ENCODE results near the gene SLC2A13. TPM values are rescaled to one million over a fixed set of nuclear protein-coding genes. Genes with fewer than 3 reads are reported as not detected.

The SLC2A13 gene
- total RNA-seq, 4 donors from 2014 or later: 9.1 to 63.4 (median 33.1) TPM

DNA sequence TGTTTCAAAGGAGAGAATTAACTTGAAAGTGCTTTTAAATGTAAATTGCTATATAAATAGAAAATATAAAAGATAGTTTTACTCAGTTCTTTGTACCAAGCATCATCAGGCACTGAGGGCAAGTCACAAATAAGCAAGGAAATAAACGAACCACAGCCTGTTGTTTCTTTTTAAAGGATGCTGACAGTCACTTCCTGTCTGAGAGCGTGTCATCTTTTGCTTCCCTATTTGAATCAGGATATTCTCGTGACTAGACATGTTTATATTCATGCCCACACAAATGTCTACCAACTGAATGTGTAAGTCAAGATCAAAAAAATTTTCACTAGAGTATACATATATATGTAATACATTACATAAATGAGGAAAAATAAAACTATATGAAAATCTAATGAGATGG lies 31.4 kb upstream of the SLC2A13 start:
- H3K9me3 ChIP-seq: no peaks in the 10 kb centered on the region
- no peak overlapping the region for H3K27ac ChIP-seq
- no peaks in the 10 kb centered on the region for H3K36me3 ChIP-seq
- H3K4me1 ChIP-seq: no peaks in the 10 kb centered on the region
- TF ChIP-seq, protein P1, sequence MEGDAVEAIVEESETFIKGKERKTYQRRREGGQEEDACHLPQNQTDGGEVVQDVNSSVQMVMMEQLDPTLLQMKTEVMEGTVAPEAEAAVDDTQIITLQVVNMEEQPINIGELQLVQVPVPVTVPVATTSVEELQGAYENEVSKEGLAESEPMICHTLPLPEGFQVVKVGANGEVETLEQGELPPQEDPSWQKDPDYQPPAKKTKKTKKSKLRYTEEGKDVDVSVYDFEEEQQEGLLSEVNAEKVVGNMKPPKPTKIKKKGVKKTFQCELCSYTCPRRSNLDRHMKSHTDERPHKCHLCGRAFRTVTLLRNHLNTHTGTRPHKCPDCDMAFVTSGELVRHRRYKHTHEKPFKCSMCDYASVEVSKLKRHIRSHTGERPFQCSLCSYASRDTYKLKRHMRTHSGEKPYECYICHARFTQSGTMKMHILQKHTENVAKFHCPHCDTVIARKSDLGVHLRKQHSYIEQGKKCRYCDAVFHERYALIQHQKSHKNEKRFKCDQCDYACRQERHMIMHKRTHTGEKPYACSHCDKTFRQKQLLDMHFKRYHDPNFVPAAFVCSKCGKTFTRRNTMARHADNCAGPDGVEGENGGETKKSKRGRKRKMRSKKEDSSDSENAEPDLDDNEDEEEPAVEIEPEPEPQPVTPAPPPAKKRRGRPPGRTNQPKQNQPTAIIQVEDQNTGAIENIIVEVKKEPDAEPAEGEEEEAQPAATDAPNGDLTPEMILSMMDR (IDR thresholded peaks at IDR 0.05): no peak
- TF ChIP-seq POLR2A (IDR thresholded peaks at IDR 0.05): no peak
- no peak overlapping the region for H3K4me3 ChIP-seq
- no peaks in the 10 kb centered on the region for H3K27me3 ChIP-seq
- no peak for DNase-seq

DNA sequence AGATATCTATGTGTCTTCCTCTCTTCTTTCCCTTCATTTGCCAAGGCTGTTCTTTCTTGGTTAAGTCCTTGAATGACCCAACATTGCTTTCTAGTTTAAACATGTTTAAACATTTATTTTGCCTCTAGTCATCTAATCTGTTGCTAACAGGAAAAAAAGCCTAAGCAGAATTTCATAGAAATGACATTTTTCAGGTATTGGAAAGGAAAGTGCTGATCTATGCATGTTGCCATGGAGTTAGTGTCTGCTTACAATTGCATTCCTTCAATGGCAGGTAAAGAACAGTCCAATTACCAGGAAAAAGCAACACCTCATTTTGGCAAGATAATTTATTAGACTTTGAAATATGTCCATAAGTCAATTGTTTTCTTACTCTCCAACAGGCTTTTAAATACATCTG lies 21.5 kb upstream of the SLC2A13 start:
- Histone ChIP-seq H3K9me3 (no peaks in the 10 kb centered on the region), H3K4me3 (no peak overlapping the region), H3K36me3 (no peaks in the 10 kb centered on the region), H3K27ac (no peak overlapping the region), H3K4me1 (no peaks in the 10 kb centered on the region), H3K27me3 (no peaks in the 10 kb centered on the region)
- TF ChIP-seq POLR2A (IDR thresholded peaks at IDR 0.05): no peak
- TF ChIP-seq, protein P1 (IDR thresholded peaks at IDR 0.05): no peak
- no peak for DNase-seq

DNA sequence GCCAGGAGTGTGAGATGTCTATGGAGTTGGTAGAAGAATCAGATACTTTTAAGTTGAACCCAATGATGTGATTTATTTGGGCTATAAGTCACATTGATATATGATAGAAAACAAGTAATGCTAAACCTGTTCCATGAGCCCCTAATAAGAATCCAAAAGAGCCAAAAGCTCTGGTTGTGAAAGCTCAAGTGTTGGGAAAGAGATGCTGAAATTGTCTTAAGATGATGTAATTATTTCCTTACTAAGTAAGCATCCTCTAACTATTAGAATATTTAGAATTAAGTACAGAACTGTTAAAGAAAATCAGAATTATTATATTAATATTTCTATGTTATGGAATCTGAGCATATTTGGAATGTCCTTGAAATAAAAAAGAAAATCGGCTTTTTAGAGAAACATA lies 17.6 kb upstream of the SLC2A13 start:
- Histone ChIP-seq H3K36me3 (no peaks in the 10 kb centered on the region), H3K27ac (no peak overlapping the region), H3K4me3 (no peak overlapping the region), H3K4me1 (no peaks in the 10 kb centered on the region), H3K27me3 (no peaks in the 10 kb centered on the region), H3K9me3 (no peaks in the 10 kb centered on the region)
- no peak for DNase-seq
- TF ChIP-seq, protein P1 (IDR thresholded peaks at IDR 0.05): no peak
- TF ChIP-seq POLR2A (IDR thresholded peaks at IDR 0.05): no peak

DNA sequence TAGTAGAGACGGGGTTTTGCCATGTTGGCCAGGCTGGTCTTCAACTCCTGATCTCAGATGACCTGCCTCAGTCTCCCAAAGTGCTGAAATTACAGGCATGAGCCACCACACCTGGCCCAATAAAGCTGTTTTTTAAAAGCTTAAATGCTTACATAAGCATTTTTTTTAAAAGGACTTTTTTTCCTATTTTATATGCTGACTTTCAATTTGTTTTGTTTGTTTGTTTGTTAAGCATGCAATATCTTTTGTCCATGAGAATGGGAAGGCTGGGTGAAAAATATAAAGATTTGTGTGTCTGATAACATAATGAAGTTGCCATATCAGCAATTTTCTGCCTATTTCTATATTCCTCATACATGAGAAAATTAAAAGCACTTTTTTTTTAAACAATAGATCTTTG lies 17.0 kb upstream of the SLC2A13 start:
- TF ChIP-seq, protein P1 (IDR thresholded peaks at IDR 0.05): no peak
- no peak for TF ChIP-seq POLR2A (IDR thresholded peaks at IDR 0.05)
- H3K27me3 ChIP-seq: no peaks in the 10 kb centered on the region

DNA sequence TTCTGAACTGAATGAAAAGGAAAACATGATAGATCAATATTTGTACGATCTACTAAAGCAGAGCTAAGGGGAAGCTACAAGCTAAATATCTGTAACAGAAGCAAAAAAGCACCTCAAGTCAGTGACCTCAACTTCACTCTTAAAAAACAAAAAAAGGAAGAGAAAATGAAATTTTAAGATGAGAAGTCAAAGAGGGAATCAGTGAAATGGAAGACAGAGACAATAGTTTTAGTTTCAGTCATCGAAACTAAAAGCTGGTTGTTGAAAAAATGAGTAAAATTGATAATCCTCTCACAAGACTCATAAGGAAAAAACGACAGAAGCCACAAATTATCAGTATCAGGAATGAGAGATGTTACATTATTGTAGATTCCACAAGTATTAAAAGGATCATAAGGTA lies 11.9 kb upstream of the SLC2A13 start:
- TF ChIP-seq POLR2A (IDR thresholded peaks at IDR 0.05): no peak
- TF ChIP-seq, protein P1 (IDR thresholded peaks at IDR 0.05): no peak

More for the DNA sequence above, 17.0 kb upstream of the SLC2A13 start:
- DNase-seq: no peak
- H3K36me3 ChIP-seq: no peaks in the 10 kb centered on the region
- no peak overlapping the region for H3K4me3 ChIP-seq
- H3K27ac ChIP-seq: no peak overlapping the region
- H3K9me3 ChIP-seq: no peaks in the 10 kb centered on the region
- H3K4me1 ChIP-seq: no peaks in the 10 kb centered on the region

DNA sequence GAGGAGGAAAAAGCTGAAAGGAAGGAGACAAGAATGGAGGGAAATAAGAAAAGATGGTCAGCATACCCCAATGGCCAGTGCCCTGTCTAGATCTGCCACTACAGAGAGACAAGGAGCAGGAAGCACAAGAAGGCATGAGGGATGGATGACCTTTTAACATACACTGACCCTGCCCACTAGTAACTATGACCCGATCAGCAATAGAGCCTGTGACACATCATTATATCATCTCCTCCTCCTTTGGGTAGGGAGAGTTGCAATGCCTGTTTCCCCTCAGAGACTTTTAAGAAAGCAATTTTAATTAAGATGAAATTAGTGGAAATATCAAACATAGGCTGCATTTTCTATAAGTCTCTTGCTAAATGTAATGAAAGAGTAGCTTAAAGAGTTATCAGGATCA lies 4.7 kb upstream of the SLC2A13 start:
- no peaks in the 10 kb centered on the region for H3K9me3 ChIP-seq
- H3K27me3 ChIP-seq: no peaks in the 10 kb centered on the region
- H3K36me3 ChIP-seq: no peaks in the 10 kb centered on the region
- TF ChIP-seq POLR2A (IDR thresholded peaks at IDR 0.05): no peak
- TF ChIP-seq, protein P1 (IDR thresholded peaks at IDR 0.05): no peak
- peaks cover 0 to 7% (median 3%) of the 10 kb centered on the region in 4 donors for H3K4me1 ChIP-seq
- DNase-seq: no peak
- no peak overlapping the region for H3K27ac ChIP-seq
- no peak overlapping the region for H3K4me3 ChIP-seq

More for the DNA sequence above, 11.9 kb upstream of the SLC2A13 start:
- Histone ChIP-seq H3K9me3 (no peaks in the 10 kb centered on the region), H3K36me3 (no peaks in the 10 kb centered on the region), H3K4me1 (no peaks in the 10 kb centered on the region), H3K27me3 (no peaks in the 10 kb centered on the region), H3K4me3 (no peak overlapping the region), H3K27ac (no peak overlapping the region)
- no peak for DNase-seq
